ENCODE data around the gene IDUA.
"Not testable (repeated sequence)": the region's sequence is repeated elsewhere in the genome, so short reads cannot be mapped to it uniquely, and the experiment has no call there.

The IDUA gene

DNA sequence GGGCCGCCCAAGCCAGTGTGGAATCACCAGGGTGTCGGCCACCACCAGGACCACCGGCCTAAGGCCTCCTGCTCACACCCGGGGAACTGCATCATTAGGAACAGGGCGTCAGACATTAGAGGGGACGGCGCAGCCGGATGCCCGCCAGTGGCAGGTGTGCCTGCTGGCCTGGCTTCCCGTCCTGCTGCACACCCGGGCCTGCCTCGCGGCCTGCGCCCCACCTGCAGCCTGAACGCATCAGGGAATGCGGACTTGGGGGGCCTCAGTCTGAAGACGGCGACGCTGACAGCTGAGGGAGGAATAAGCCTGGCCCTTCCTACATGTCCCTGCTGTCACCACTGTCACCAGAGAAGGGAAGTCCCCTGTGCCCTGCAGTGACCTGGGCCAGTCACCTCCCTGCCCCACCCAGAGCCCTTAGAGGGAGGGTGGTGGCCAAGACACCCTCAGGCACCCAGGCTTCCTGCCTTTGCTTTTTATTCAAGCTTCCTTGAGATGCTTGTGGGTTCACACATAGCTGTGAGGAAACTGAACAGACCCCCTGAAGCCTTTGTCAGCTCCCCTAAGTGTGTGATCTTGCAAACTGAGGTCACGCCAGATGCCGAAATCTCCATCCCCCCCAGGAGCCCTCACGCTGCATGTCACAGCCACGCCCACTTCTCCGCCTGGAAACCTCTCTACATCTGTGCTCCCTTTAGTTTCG is 16.6 kb upstream of the IDUA start:
- H3K4me3 ChIP-seq (ENCODE audit: low read length) = no peak overlapping the region
- TF ChIP-seq, protein P1, sequence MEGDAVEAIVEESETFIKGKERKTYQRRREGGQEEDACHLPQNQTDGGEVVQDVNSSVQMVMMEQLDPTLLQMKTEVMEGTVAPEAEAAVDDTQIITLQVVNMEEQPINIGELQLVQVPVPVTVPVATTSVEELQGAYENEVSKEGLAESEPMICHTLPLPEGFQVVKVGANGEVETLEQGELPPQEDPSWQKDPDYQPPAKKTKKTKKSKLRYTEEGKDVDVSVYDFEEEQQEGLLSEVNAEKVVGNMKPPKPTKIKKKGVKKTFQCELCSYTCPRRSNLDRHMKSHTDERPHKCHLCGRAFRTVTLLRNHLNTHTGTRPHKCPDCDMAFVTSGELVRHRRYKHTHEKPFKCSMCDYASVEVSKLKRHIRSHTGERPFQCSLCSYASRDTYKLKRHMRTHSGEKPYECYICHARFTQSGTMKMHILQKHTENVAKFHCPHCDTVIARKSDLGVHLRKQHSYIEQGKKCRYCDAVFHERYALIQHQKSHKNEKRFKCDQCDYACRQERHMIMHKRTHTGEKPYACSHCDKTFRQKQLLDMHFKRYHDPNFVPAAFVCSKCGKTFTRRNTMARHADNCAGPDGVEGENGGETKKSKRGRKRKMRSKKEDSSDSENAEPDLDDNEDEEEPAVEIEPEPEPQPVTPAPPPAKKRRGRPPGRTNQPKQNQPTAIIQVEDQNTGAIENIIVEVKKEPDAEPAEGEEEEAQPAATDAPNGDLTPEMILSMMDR (conservative IDR thresholded peaks at IDR 0.05; ENCODE audit: low read depth, low read length) = no peak
- no peak for DNase-seq (ENCODE audit: low read depth)

DNA sequence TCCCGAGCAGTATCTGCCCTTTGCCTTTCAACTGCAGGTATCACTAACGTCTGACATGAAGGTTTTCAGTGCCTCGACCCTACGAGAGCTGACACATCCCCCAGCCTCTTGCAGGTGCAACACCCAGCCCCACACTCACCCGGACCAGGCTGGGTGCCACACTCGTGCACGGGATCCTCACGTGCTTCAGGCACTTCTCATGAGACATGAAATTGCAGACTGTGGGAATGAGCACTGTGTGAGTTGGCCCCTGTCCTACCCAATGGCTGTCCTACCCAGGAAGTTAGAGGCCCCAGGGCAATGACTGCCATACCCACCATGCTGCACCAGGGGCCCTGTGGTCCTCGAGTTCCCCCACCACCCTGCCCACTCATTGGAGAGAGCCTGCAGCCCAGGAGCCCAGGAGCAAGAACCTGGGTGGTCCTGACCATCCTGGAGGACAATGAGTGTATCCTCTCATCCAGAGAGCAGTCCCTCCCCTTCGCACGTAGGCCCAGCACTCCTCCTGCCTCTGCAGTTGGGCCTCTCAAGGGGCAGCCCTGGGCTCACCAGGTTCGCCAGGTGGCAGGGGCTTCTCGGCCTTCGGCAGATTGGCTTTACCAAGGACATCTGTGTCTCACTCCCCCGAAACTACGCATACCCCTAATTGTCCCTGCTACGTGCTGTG is 15.9 kb upstream of the IDUA start:
- TF ChIP-seq, protein P1 (conservative IDR thresholded peaks at IDR 0.05; ENCODE audit: low read depth, low read length) = no peak
- DNase-seq (ENCODE audit: low read depth) = no peak
- no peak overlapping the region for H3K4me3 ChIP-seq (ENCODE audit: low read length)

DNA sequence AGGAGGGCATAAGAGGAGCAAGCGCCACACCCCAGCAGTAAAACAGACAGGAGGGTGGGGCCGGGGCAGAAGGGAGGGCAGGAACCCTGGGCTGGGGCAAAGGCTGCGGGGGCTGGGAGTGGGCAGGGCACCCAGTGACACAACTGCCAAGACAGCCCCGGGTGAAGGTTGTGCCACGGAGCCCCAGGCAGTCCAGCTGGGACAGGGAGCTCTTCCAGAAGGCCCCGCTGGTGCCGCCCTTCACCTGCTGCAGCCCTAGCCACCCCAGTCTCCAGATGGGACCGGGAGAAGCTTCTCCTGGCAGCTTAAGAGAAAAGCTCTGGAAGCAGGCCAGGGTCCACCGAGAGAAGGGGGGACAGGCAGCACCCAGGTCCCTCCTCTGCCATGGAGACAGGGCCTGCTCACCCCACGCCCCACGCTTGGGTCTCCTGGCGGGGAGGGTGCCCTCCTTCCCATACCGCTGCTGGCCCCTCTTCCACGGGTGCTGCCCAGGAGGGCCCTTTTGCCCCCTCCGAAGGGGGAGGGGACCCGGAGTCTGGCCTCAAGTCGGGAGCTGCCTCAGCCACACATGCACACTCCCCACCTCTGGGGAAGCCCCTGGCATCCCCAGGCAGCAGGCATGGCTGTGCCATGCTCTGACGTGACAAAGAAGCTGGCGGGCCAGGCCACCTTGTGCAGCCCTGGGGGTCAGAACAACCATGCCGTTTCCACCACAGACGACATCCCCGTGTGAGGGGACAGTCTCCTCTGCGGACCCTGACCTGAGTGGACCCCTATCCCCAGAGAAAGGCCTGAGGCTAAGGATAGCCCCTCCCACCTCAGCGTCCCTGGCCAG is 15.0 kb upstream of the IDUA start:
- peak overlapping the region; percentile 56 for H3K4me3 ChIP-seq (ENCODE audit: low read length)
- TF ChIP-seq, protein P1 (conservative IDR thresholded peaks at IDR 0.05; ENCODE audit: low read depth, low read length) = no peak
- DNase-seq (ENCODE audit: low read depth) = no peak

DNA sequence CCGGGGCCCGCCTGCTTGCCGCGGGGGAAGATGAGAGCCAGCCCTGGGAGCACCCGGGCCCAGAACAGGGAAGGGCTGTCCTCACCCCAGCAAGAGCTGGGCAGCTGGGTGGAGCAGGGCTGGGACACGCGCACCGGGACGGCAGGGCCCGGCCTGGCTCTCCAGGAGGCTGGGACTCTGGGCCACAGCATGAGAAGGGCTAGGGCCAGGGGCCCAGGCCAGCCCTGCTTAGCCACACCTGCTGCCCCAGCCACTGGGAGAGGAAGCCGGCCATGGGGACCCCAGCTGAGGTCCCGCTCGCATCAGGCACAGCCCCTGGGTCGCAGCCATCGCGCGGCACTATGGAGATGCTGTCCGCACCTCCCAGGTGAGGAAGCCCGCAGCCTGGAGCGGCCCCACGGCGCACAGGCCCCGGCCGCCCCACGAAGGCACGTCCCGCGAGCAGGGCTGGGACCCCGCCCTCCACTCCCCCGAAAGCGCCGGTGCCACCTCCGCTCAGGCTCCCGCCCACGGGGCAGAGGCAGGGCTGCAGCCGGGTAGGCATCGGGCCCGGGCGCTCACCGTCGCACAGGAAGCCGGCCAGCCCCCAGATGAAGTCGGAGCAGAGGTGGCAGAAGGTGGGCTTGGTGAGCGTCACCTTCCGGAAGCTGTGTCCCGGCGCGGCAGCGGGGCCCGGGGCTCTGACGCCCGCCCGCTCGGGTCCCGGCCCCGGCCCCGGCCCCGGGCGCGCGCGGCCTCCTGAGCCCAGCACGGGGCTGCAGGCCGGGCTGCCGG is 14.0 kb upstream of the IDUA start:
- peak overlapping the region; percentile 56 for H3K4me3 ChIP-seq (ENCODE audit: low read length)
- no peak for DNase-seq (ENCODE audit: low read depth)
- TF ChIP-seq, protein P1 (conservative IDR thresholded peaks at IDR 0.05; ENCODE audit: low read depth, low read length) = no peak

DNA sequence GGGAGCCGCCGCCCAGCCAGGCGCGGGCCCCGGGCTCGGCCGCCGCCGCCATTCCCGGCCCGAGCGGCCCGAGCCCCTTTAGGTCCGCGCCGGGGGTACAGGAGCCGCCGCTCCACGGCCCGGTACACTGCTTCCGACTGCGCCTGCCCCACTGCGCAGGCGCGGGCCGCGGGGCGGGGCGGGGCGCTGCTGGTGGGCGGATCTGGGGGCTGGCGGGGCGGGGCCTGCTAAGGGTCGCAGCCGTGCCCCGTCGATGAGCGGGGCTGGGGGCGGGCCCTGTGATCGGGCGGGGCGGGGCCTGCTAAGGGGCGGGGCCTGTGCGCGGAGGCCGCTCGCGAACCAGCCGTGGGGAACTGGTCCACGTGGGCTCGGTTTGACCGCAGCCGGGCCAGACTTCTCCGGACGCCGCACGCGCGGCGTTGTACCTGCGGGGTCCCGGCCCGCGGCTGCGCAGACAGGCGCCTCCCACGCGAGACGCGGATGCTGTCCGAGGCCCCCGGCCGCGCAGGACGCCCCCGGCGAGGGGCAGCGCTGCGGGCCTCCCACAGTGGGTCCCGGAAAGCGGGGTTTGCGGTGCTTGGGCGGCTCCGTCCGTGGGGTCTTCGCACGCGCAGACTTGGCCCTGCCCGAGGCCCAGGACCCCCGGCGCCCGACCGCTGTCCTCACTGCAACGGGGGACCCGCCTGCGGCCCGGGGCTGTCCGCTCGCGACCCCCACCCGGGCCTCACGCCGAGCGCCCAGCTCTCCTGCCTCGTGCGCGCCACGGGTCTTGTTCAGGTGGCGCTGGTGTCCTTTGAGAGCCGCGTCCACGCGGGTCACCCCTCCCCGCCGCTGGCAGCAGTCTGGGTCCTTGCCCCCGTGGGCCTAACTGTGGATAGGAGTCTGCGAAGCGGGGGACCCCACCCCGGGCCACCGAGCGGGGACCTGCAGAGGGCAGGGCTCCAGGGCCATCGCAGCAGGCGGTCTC is 13.1 kb upstream of the IDUA start, which contains the start of gene DGKQ:
DGKQ (minus strand) TSS at position 139 of the 967 bp plus-strand sequence; CDS start at position 52, 87 bp downstream.
- no peak for DNase-seq (ENCODE audit: low read depth)
- TF ChIP-seq, protein P1 (conservative IDR thresholded peaks at IDR 0.05; ENCODE audit: low read depth, low read length) = no peak
- peak within 1 kb of the TSS; percentile 56 for H3K4me3 ChIP-seq (ENCODE audit: low read length)

DNA sequence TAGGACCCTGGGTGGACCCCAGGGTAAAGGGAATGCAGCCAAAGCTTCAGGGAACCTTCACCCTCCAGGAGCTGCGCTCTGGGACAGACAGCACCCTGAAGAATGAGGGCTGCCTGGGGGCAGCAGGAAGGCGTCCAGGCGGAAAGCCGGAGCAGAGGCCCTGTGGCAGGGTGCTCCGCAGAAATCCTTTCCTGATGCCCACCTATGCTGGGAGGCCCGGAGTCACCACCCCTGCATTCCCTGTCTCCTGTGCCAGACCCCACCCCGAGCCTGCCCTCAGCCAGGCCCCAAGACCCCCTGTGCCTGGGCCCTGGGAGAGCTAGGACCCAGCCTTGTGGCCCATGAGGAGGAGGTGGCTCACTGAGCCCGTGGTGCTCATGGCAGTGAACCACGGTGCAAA is 12.2 kb upstream of the IDUA start:
- no peak overlapping the region for H3K4me3 ChIP-seq (ENCODE audit: low read length)
- TF ChIP-seq, protein P1 (conservative IDR thresholded peaks at IDR 0.05; ENCODE audit: low read depth, low read length) = no peak
- no peak for DNase-seq (ENCODE audit: low read depth)

DNA sequence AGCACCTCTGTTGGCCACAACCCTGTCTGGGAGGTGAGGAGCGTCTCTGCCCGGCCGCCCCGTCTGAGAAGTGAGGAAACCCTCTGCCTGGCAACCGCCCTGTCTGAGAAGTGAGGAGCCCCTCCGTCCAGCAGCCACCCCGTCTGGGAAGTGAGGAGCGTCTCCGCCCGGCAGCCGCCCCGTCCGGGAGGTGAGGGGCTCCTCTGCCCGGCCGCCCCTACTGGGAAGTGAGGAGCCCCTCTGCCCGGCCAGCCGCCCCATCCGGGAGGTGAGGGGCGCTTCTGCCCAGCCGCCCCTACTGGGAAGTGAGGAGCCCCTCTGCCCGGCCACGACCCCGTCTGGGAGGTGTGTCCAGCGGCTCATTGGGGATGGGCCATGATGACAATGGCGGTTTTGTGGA is 10.8 kb upstream of the IDUA start:
- not testable (repeated sequence) for DNase-seq (ENCODE audit: low read depth); H3K4me3 ChIP-seq (ENCODE audit: low read length)

Measured in retinal pigment epithelial cell (primary cell).